ENCODE data around the gene SLC5A12. TPM values are rescaled to one million over a fixed set of nuclear protein-coding genes. Genes with fewer than 3 reads are reported as not detected.

SLC5A12 gene
- total RNA-seq, 1 experiment from 2014 or later: not detected

DNA sequence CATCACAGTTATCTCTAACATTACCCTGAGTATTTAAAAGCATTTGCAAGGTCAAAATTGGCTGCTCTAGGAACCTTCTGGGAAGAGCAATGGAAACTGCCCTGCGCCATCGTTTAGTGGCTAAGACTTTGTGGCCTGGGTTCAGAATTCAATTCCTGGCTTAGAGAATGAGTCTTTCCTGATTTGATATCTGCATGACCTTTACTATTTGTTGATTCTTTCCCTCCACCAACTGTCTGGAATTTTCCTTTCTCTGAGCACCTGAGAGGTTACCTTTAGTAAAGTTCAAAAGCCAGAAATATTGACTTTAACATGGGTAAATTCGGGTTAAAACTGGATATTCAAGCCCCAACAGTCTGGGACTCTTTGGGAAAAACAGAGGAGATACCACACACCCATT, 43.0 kb upstream of the SLC5A12 start:
- H3K27ac ChIP-seq (ENCODE audit: low read length): no peak overlapping the region
- TF ChIP-seq, protein P1, sequence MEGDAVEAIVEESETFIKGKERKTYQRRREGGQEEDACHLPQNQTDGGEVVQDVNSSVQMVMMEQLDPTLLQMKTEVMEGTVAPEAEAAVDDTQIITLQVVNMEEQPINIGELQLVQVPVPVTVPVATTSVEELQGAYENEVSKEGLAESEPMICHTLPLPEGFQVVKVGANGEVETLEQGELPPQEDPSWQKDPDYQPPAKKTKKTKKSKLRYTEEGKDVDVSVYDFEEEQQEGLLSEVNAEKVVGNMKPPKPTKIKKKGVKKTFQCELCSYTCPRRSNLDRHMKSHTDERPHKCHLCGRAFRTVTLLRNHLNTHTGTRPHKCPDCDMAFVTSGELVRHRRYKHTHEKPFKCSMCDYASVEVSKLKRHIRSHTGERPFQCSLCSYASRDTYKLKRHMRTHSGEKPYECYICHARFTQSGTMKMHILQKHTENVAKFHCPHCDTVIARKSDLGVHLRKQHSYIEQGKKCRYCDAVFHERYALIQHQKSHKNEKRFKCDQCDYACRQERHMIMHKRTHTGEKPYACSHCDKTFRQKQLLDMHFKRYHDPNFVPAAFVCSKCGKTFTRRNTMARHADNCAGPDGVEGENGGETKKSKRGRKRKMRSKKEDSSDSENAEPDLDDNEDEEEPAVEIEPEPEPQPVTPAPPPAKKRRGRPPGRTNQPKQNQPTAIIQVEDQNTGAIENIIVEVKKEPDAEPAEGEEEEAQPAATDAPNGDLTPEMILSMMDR (IDR thresholded peaks at IDR 0.05): no peak
- TF ChIP-seq TCF7L2 (IDR thresholded peaks at IDR 0.05; ENCODE audit: low read depth, low read length): no peak
- no peak for TF ChIP-seq SIN3A (IDR thresholded peaks at IDR 0.05; ENCODE audit: borderline replicate concordance, insufficient read depth, low read depth, low read length)
- TF ChIP-seq, protein P2, sequence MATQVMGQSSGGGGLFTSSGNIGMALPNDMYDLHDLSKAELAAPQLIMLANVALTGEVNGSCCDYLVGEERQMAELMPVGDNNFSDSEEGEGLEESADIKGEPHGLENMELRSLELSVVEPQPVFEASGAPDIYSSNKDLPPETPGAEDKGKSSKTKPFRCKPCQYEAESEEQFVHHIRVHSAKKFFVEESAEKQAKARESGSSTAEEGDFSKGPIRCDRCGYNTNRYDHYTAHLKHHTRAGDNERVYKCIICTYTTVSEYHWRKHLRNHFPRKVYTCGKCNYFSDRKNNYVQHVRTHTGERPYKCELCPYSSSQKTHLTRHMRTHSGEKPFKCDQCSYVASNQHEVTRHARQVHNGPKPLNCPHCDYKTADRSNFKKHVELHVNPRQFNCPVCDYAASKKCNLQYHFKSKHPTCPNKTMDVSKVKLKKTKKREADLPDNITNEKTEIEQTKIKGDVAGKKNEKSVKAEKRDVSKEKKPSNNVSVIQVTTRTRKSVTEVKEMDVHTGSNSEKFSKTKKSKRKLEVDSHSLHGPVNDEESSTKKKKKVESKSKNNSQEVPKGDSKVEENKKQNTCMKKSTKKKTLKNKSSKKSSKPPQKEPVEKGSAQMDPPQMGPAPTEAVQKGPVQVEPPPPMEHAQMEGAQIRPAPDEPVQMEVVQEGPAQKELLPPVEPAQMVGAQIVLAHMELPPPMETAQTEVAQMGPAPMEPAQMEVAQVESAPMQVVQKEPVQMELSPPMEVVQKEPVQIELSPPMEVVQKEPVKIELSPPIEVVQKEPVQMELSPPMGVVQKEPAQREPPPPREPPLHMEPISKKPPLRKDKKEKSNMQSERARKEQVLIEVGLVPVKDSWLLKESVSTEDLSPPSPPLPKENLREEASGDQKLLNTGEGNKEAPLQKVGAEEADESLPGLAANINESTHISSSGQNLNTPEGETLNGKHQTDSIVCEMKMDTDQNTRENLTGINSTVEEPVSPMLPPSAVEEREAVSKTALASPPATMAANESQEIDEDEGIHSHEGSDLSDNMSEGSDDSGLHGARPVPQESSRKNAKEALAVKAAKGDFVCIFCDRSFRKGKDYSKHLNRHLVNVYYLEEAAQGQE (IDR thresholded peaks at IDR 0.05; ENCODE audit: insufficient read depth in 1 of 2, low read depth in 2 of 2, low read length in 1 of 2): no peak
- no peak for TF ChIP-seq POLR2AphosphoS5 (IDR thresholded peaks at IDR 0.05; ENCODE audit: low read depth, low read length)
- H3K4me1 ChIP-seq (ENCODE audit: control insufficient read depth, insufficient read depth, low read length): no peaks in the 10 kb centered on the region
- BruUV-seq (replicated peaks): no TSS peak
- ATAC-seq: no peak
- in situ Hi-C loops (cut with HindIII; ENCODE audit: low pct_unique_long_range_greater_than_20kb, low sequenced_read_pairs) (no loop called here), intact Hi-C loops (cut with micrococcal nuclease; ENCODE audit: unreplicated experiment) (no loop called here)
- H3K36me3 ChIP-seq (ENCODE audit: control insufficient read depth, insufficient read depth, low read length): no peaks in the 10 kb centered on the region
- POLR2A ChIA-PET: no interaction called here
- no peak overlapping the region for H3K4me3 ChIP-seq (ENCODE audit: low read depth in 2 of 2, low read length in 2 of 2)
- no peak for DNase-seq (ENCODE audit: low read depth, low spot score)
- no peaks in the 10 kb centered on the region for H3K9me3 ChIP-seq (ENCODE audit: control insufficient read depth, insufficient read depth, low read depth, low read length)
- CTCF ChIA-PET: no interaction called here
- no peaks in the 10 kb centered on the region for H3K27me3 ChIP-seq (ENCODE audit: control insufficient read depth, insufficient read depth, low read length)

DNA sequence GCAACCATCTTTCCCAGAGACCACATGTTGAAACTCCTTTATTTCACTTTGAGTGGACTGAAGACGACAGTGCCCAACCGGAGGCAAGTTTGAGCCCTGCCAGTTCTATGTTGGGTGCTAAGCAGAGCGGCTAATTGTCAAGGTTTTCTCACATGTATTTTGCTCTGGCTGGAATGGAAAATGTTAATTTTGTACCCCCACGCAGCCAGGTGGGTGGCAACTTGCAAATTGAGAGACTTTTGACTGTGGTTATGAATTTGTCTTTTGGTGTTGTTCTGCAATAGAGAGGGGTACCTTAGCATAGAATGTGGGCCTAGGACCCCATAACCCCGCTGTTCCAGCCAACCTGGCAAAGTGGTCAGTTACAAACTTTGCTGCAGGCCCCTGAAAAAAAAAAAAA, 42.5 kb upstream of the SLC5A12 start:
- TF ChIP-seq, protein P1 (IDR thresholded peaks at IDR 0.05): no peak
- TF ChIP-seq, protein P2 (IDR thresholded peaks at IDR 0.05; ENCODE audit: insufficient read depth in 1 of 2, low read depth in 2 of 2, low read length in 1 of 2): no peak
- TF ChIP-seq SIN3A (IDR thresholded peaks at IDR 0.05; ENCODE audit: borderline replicate concordance, insufficient read depth, low read depth, low read length): no peak
- CTCF ChIA-PET: no interaction called here

More for the DNA sequence above, 42.5 kb upstream of the SLC5A12 start:
- ATAC-seq (no peak), DNase-seq (ENCODE audit: low read depth, low spot score) (no peak)
- intact Hi-C loops (cut with micrococcal nuclease; ENCODE audit: unreplicated experiment) (no loop called here), in situ Hi-C loops (cut with HindIII; ENCODE audit: low pct_unique_long_range_greater_than_20kb, low sequenced_read_pairs) (no loop called here)
- Histone ChIP-seq H3K4me1 (ENCODE audit: control insufficient read depth, insufficient read depth, low read length) (no peaks in the 10 kb centered on the region), H3K36me3 (ENCODE audit: control insufficient read depth, insufficient read depth, low read length) (no peaks in the 10 kb centered on the region), H3K4me3 (ENCODE audit: low read depth in 2 of 2, low read length in 2 of 2) (no peak overlapping the region), H3K27ac (ENCODE audit: low read length) (no peak overlapping the region), H3K9me3 (ENCODE audit: control insufficient read depth, insufficient read depth, low read depth, low read length) (no peaks in the 10 kb centered on the region), H3K27me3 (ENCODE audit: control insufficient read depth, insufficient read depth, low read length) (no peaks in the 10 kb centered on the region)
- POLR2A ChIA-PET: no interaction called here
- no TSS peak for BruUV-seq (replicated peaks)
